ENCODE results near the gene SIRPB1.
"Not testable (repeated sequence)": the region's sequence is repeated elsewhere in the genome, so short reads cannot be mapped to it uniquely, and the experiment has no call there.

Gene SIRPB1

GRCh38 chr20:1610404-1610803, 9.4 kb downstream of the SIRPB1 start:
- not testable (repeated sequence) for H3K9ac ChIP-seq (ENCODE audit: low read depth in 1 of 2, low read length in 2 of 2); H3K36me3 ChIP-seq (ENCODE audit: control insufficient read depth in 2 of 2, insufficient read depth in 2 of 2, low read length in 2 of 2); H3K4me1 ChIP-seq (ENCODE audit: control insufficient read depth in 2 of 2, insufficient read depth in 2 of 2, low read length in 2 of 2); H3K4me3 ChIP-seq (ENCODE audit: low read length in 2 of 2); H3K27me3 ChIP-seq (ENCODE audit: control insufficient read depth in 2 of 2, insufficient read depth in 2 of 2, low read length in 2 of 2); H3K27ac ChIP-seq (ENCODE audit: low read depth in 2 of 2, low read length in 2 of 2); H3K9me3 ChIP-seq (ENCODE audit: control insufficient read depth in 2 of 2, low read length in 2 of 2)

GRCh38 chr20:1608678-1609347, 11.0 kb downstream of the SIRPB1 start:
- H3K27ac ChIP-seq (ENCODE audit: low read depth in 2 of 2, low read length in 2 of 2); H3K9me3 ChIP-seq (ENCODE audit: control insufficient read depth in 2 of 2, low read length in 2 of 2); H3K4me1 ChIP-seq (ENCODE audit: control insufficient read depth in 2 of 2, insufficient read depth in 2 of 2, low read length in 2 of 2): not testable (repeated sequence)

GRCh38 chr20:1600736-1601135, 19.1 kb downstream of the SIRPB1 start:
- Histone ChIP-seq H3K4me1 (ENCODE audit: control insufficient read depth in 2 of 2, insufficient read depth in 2 of 2, low read length in 2 of 2) (no peaks in the 10 kb centered on the region), H3K27ac (ENCODE audit: low read depth in 2 of 2, low read length in 2 of 2) (no peak overlapping the region), H3K9ac (ENCODE audit: low read depth in 1 of 2, low read length in 2 of 2) (no peak overlapping the region), H3K9me3 (ENCODE audit: control insufficient read depth in 2 of 2, low read length in 2 of 2) (no peaks in the 10 kb centered on the region), H3K36me3 (ENCODE audit: control insufficient read depth in 2 of 2, insufficient read depth in 2 of 2, low read length in 2 of 2) (no peaks in the 10 kb centered on the region), H3K27me3 (ENCODE audit: control insufficient read depth in 2 of 2, insufficient read depth in 2 of 2, low read length in 2 of 2) (no peaks in the 10 kb centered on the region), H3K4me3 (ENCODE audit: low read length in 2 of 2) (no peak overlapping the region)

More at GRCh38 chr20:1608678-1609347, 11.0 kb downstream of the SIRPB1 start:
- H3K27me3 ChIP-seq (ENCODE audit: control insufficient read depth in 2 of 2, insufficient read depth in 2 of 2, low read length in 2 of 2); H3K4me3 ChIP-seq (ENCODE audit: low read length in 2 of 2); H3K9ac ChIP-seq (ENCODE audit: low read depth in 1 of 2, low read length in 2 of 2); H3K36me3 ChIP-seq (ENCODE audit: control insufficient read depth in 2 of 2, insufficient read depth in 2 of 2, low read length in 2 of 2): not testable (repeated sequence)

GRCh38 chr20:1595333-1595732, 24.5 kb downstream of the SIRPB1 start:
- Histone ChIP-seq H3K27me3 (ENCODE audit: control insufficient read depth in 2 of 2, insufficient read depth in 2 of 2, low read length in 2 of 2) (no peaks in the 10 kb centered on the region), H3K9ac (ENCODE audit: low read depth in 1 of 2, low read length in 2 of 2) (no peak overlapping the region), H3K9me3 (ENCODE audit: control insufficient read depth in 2 of 2, low read length in 2 of 2) (no peaks in the 10 kb centered on the region), H3K4me3 (ENCODE audit: low read length in 2 of 2) (no peak overlapping the region), H3K27ac (ENCODE audit: low read depth in 2 of 2, low read length in 2 of 2) (no peak overlapping the region), H3K4me1 (ENCODE audit: control insufficient read depth in 2 of 2, insufficient read depth in 2 of 2, low read length in 2 of 2) (no peaks in the 10 kb centered on the region), H3K36me3 (ENCODE audit: control insufficient read depth in 2 of 2, insufficient read depth in 2 of 2, low read length in 2 of 2) (no peaks in the 10 kb centered on the region)

GRCh38 chr20:1588533-1589460, 31.0 kb downstream of the SIRPB1 start:
- H3K4me3 ChIP-seq (ENCODE audit: low read length in 2 of 2), result no peak overlapping the region
- H3K36me3 ChIP-seq (ENCODE audit: control insufficient read depth in 2 of 2, insufficient read depth in 2 of 2, low read length in 2 of 2), result no peaks in the 10 kb centered on the region
- no peaks in the 10 kb centered on the region for H3K9me3 ChIP-seq (ENCODE audit: control insufficient read depth in 2 of 2, low read length in 2 of 2)
- no peak overlapping the region for H3K27ac ChIP-seq (ENCODE audit: low read depth in 2 of 2, low read length in 2 of 2)
- H3K4me1 ChIP-seq (ENCODE audit: control insufficient read depth in 2 of 2, insufficient read depth in 2 of 2, low read length in 2 of 2), result no peaks in the 10 kb centered on the region
- H3K27me3 ChIP-seq (ENCODE audit: control insufficient read depth in 2 of 2, insufficient read depth in 2 of 2, low read length in 2 of 2), result no peaks in the 10 kb centered on the region
- H3K9ac ChIP-seq (ENCODE audit: low read depth in 1 of 2, low read length in 2 of 2), result no peak overlapping the region

- Histone ChIP-seq H3K9me3 (ENCODE audit: control insufficient read depth in 2 of 2, low read length in 2 of 2) (no peaks in the 10 kb centered on the region), H3K4me1 (ENCODE audit: control insufficient read depth in 2 of 2, insufficient read depth in 2 of 2, low read length in 2 of 2) (no peaks in the 10 kb centered on the region), H3K27ac (ENCODE audit: low read depth in 2 of 2, low read length in 2 of 2) (no peak overlapping the region), H3K9ac (ENCODE audit: low read depth in 1 of 2, low read length in 2 of 2) (no peak overlapping the region), H3K36me3 (ENCODE audit: control insufficient read depth in 2 of 2, insufficient read depth in 2 of 2, low read length in 2 of 2) (no peaks in the 10 kb centered on the region), H3K27me3 (ENCODE audit: control insufficient read depth in 2 of 2, insufficient read depth in 2 of 2, low read length in 2 of 2) (no peaks in the 10 kb centered on the region), H3K4me3 (ENCODE audit: low read length in 2 of 2) (no peak overlapping the region)
These were observed 31.9 kb downstream of the SIRPB1 start for GRCh38 chr20:1587781-1588532.

- H3K4me3 ChIP-seq (ENCODE audit: low read length in 2 of 2), result no peak overlapping the region
- no peak overlapping the region for H3K27ac ChIP-seq (ENCODE audit: low read depth in 2 of 2, low read length in 2 of 2)
- no peaks in the 10 kb centered on the region for H3K27me3 ChIP-seq (ENCODE audit: control insufficient read depth in 2 of 2, insufficient read depth in 2 of 2, low read length in 2 of 2)
- H3K4me1 ChIP-seq (ENCODE audit: control insufficient read depth in 2 of 2, insufficient read depth in 2 of 2, low read length in 2 of 2), result no peaks in the 10 kb centered on the region
- no peaks in the 10 kb centered on the region for H3K36me3 ChIP-seq (ENCODE audit: control insufficient read depth in 2 of 2, insufficient read depth in 2 of 2, low read length in 2 of 2)
- no peaks in the 10 kb centered on the region for H3K9me3 ChIP-seq (ENCODE audit: control insufficient read depth in 2 of 2, low read length in 2 of 2)
- no peak overlapping the region for H3K9ac ChIP-seq (ENCODE audit: low read depth in 1 of 2, low read length in 2 of 2)
These were observed 40.3 kb downstream of the SIRPB1 start for GRCh38 chr20:1579488-1579887.

GRCh38 chr20:1577906-1578305, 41.9 kb downstream of the SIRPB1 start:
- H3K27me3 ChIP-seq (ENCODE audit: control insufficient read depth in 2 of 2, insufficient read depth in 2 of 2, low read length in 2 of 2), result no peaks in the 10 kb centered on the region
- H3K4me3 ChIP-seq (ENCODE audit: low read length in 2 of 2), result no peak overlapping the region
- no peaks in the 10 kb centered on the region for H3K4me1 ChIP-seq (ENCODE audit: control insufficient read depth in 2 of 2, insufficient read depth in 2 of 2, low read length in 2 of 2)
- H3K9ac ChIP-seq (ENCODE audit: low read depth in 1 of 2, low read length in 2 of 2), result no peak overlapping the region
- no peak overlapping the region for H3K27ac ChIP-seq (ENCODE audit: low read depth in 2 of 2, low read length in 2 of 2)
- no peaks in the 10 kb centered on the region for H3K9me3 ChIP-seq (ENCODE audit: control insufficient read depth in 2 of 2, low read length in 2 of 2)
- no peaks in the 10 kb centered on the region for H3K36me3 ChIP-seq (ENCODE audit: control insufficient read depth in 2 of 2, insufficient read depth in 2 of 2, low read length in 2 of 2)

GRCh38 chr20:1577313-1577712, 42.5 kb downstream of the SIRPB1 start:
- H3K27ac ChIP-seq (ENCODE audit: low read depth in 2 of 2, low read length in 2 of 2); H3K9ac ChIP-seq (ENCODE audit: low read depth in 1 of 2, low read length in 2 of 2); H3K4me1 ChIP-seq (ENCODE audit: control insufficient read depth in 2 of 2, insufficient read depth in 2 of 2, low read length in 2 of 2); H3K27me3 ChIP-seq (ENCODE audit: control insufficient read depth in 2 of 2, insufficient read depth in 2 of 2, low read length in 2 of 2); H3K9me3 ChIP-seq (ENCODE audit: control insufficient read depth in 2 of 2, low read length in 2 of 2); H3K36me3 ChIP-seq (ENCODE audit: control insufficient read depth in 2 of 2, insufficient read depth in 2 of 2, low read length in 2 of 2); H3K4me3 ChIP-seq (ENCODE audit: low read length in 2 of 2): not testable (repeated sequence)

- Histone ChIP-seq H3K27ac (ENCODE audit: low read depth in 2 of 2, low read length in 2 of 2) (no peak overlapping the region), H3K4me3 (ENCODE audit: low read length in 2 of 2) (no peak overlapping the region), H3K9ac (ENCODE audit: low read depth in 1 of 2, low read length in 2 of 2) (no peak overlapping the region), H3K27me3 (ENCODE audit: control insufficient read depth in 2 of 2, insufficient read depth in 2 of 2, low read length in 2 of 2) (no peaks in the 10 kb centered on the region), H3K9me3 (ENCODE audit: control insufficient read depth in 2 of 2, low read length in 2 of 2) (no peaks in the 10 kb centered on the region), H3K36me3 (ENCODE audit: control insufficient read depth in 2 of 2, insufficient read depth in 2 of 2, low read length in 2 of 2) (no peaks in the 10 kb centered on the region), H3K4me1 (ENCODE audit: control insufficient read depth in 2 of 2, insufficient read depth in 2 of 2, low read length in 2 of 2) (no peaks in the 10 kb centered on the region)
These were observed 43.2 kb downstream of the SIRPB1 start for GRCh38 chr20:1576641-1577040.
